Neural crest cell (in vitro differentiated cells): ENCODE results near the gene CNTN5. TPM values are rescaled to one million over a fixed set of nuclear protein-coding genes. Genes with fewer than 3 reads are reported as not detected.

Experiments
- DNase-seq: peaks from one replicate; pipeline ENCODE4 v3.0.0; 2021; ENCODE audit warnings: low read depth, mixed read lengths, low spot score
- H3K27ac Mint-ChIP-seq: one replicate; pipeline ENCODE4 v1.8.0; 2021; ENCODE audit warnings: mild to moderate bottlenecking, mixed read lengths; ENCODE audit not compliant: unreplicated experiment
- H3K27me3 Mint-ChIP-seq: 2 replicates; pipeline ENCODE4 v1.8.0; 2021; ENCODE audit warnings: low read depth, mild to moderate bottlenecking, mixed read lengths
- H3K36me3 Mint-ChIP-seq: 2 replicates; pipeline ENCODE4 v1.8.0; 2021; ENCODE audit warnings: low read depth, mild to moderate bottlenecking, mixed read lengths
- H3K4me1 Mint-ChIP-seq: 2 replicates; pipeline ENCODE4 v1.8.0; 2021; ENCODE audit warnings: mixed read lengths
- H3K4me3 Mint-ChIP-seq: one replicate; pipeline ENCODE4 v1.8.0; 2021; ENCODE audit warnings: mild to moderate bottlenecking, mixed read lengths
- H3K9me3 Mint-ChIP-seq: 2 replicates; pipeline ENCODE4 v1.8.0; 2021; ENCODE audit warnings: mixed read lengths
- total RNA-seq: library from RNA; stranded (reverse); gene quantifications from 2 replicates; pipeline ENCODE4 v1.2.1, GENCODE V29; 2021
- TF ChIP-seq, protein P1 (sequence below): fragments of 200-600 bp; sonication (generic); conservative IDR thresholded peaks from 2 replicates; pipeline ENCODE4 v1.5.0; 2021; ENCODE audit warnings: antibody characterized with exemption, mild to moderate bottlenecking

Gene CNTN5
- total RNA-seq, 1 donor from 2014 or later, result not detected

DNA sequence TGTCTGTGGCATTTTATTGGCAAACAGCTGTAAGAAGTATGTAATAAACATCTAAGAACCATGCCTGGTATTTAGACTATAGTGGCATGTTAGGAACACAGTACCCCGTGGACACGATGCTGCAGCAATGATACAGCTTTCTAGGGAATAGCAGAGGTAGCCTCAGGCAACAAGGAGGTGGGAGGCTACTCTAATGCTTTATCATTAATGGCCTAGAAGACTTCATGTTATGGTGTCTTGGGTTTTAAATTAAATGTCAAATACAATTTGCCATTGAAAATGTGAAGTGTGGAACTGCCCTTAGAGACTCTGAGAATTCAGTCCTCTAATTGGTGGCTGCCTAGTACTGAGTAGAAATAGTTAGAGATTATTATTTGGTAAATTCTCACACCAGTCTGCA is 516.9 kb downstream of the CNTN5 start:
- Mint-ChIP-seq H3K4me1 (no peaks in the 10 kb centered on the region), H3K9me3 (peaks cover 3% of the 10 kb centered on the region), H3K36me3 (no peaks in the 10 kb centered on the region), H3K27me3 (no peaks in the 10 kb centered on the region), H3K4me3 (no peak overlapping the region), H3K27ac (no peak overlapping the region)
- DNase-seq, result no peak
- TF ChIP-seq, protein P1, sequence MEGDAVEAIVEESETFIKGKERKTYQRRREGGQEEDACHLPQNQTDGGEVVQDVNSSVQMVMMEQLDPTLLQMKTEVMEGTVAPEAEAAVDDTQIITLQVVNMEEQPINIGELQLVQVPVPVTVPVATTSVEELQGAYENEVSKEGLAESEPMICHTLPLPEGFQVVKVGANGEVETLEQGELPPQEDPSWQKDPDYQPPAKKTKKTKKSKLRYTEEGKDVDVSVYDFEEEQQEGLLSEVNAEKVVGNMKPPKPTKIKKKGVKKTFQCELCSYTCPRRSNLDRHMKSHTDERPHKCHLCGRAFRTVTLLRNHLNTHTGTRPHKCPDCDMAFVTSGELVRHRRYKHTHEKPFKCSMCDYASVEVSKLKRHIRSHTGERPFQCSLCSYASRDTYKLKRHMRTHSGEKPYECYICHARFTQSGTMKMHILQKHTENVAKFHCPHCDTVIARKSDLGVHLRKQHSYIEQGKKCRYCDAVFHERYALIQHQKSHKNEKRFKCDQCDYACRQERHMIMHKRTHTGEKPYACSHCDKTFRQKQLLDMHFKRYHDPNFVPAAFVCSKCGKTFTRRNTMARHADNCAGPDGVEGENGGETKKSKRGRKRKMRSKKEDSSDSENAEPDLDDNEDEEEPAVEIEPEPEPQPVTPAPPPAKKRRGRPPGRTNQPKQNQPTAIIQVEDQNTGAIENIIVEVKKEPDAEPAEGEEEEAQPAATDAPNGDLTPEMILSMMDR, result no peak

DNA sequence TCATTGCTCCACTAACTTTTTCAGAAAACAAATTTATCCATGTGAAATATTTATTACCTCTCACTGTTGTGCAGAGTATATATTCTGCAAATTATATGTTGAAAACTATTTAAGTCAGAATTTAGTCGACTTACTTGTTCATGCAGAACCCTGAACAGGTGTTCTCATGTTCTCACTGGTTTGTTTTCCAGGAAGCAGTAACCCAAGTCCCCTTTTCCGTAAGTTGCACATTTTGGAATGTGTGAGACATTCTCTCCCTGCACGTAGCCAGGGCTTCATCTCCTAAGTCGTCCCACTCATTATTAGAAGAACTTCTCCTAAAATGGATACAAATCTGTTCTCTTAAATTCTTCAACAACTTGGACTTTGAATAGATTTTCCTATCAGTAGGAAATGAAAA is 524.9 kb downstream of the CNTN5 start:
- H3K27me3 Mint-ChIP-seq, result no peaks in the 10 kb centered on the region
- no peaks in the 10 kb centered on the region for H3K36me3 Mint-ChIP-seq

DNA sequence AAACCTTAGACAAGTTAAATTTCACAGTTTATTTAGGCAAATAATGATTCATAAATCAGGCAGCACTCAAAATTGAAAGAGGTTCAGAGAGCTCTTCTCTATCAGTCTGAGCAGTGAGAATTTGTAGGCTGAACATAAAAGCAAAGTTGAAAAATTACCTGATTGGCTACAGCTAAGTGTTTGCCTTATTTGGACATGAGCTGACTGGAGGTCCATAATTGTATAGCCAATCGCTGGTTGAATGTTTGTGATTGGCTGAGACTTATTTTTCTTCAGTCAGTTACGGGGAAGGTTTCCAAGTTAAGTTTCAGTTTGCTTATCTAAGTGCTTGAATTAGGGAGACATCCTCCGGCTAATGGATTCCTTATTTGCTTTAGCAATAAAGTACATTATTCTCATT is 527.5 kb downstream of the CNTN5 start:
- no peak for DNase-seq
- H3K36me3 Mint-ChIP-seq, result no peaks in the 10 kb centered on the region
- H3K9me3 Mint-ChIP-seq, result no peaks in the 10 kb centered on the region
- TF ChIP-seq, protein P1, result no peak
- no peaks in the 10 kb centered on the region for H3K4me1 Mint-ChIP-seq
- no peak overlapping the region for H3K4me3 Mint-ChIP-seq
- H3K27ac Mint-ChIP-seq, result no peak overlapping the region
- no peaks in the 10 kb centered on the region for H3K27me3 Mint-ChIP-seq

More for the DNA sequence above, 524.9 kb downstream of the CNTN5 start:
- TF ChIP-seq, protein P1, result no peak
- no peak for DNase-seq
- peaks cover 3% of the 10 kb centered on the region for H3K9me3 Mint-ChIP-seq
- H3K4me3 Mint-ChIP-seq, result no peak overlapping the region
- no peak overlapping the region for H3K27ac Mint-ChIP-seq
- no peaks in the 10 kb centered on the region for H3K4me1 Mint-ChIP-seq

DNA sequence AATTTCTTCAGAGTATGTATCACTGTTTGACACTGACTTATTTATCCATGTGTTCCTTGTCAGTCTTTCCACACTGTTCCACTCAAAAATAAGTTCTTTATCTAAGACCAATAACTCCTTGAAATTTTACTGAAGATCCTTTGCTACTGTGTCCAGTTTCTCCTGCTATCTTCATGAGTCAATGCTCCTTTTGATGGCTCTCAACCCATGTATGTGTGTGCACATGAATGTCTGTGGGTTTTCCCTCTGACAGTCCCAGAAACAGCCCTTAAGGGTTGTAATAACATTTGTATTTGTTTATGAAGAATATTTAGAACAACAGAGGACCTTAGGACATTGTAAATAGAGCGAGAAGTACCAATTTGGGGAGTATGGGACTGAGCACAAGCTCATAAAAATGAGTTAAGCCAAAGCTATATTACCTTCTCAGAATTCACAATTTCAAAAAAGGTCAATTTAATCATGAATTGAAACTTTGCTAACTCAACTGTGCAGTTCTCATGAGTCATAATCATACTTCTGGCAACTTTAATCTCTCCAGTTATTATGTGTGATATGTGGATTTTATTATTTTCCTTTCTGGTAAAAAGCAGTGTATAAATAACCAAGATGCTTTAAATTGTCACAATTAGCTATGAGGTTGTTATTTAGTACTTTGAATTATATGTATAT is 533.6 kb downstream of the CNTN5 start:
- TF ChIP-seq, protein P1, result no peak
- Mint-ChIP-seq H3K4me3 (no peak overlapping the region), H3K27ac (no peak overlapping the region), H3K4me1 (no peaks in the 10 kb centered on the region), H3K27me3 (no peaks in the 10 kb centered on the region), H3K9me3 (no peaks in the 10 kb centered on the region), H3K36me3 (no peaks in the 10 kb centered on the region)
- no peak for DNase-seq

DNA sequence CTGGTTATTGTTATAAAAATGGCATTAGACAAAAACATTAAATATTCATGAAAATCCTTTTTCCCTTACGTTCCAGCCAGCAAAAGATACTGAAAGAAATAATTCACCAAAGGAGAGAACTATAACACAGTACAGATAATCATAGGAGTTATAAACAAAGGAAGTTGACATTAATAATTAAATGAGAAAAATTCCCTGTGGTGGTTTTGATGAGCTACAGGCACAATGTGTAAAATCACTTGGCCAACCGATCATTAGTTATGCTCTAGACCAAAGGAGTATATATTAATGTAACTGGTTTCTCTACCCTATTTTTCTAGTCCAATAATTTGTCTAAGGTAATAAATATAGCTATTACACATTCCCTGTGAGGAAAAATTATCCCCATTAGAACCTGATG is 534.7 kb downstream of the CNTN5 start:
- DNase-seq, result no peak
- Mint-ChIP-seq H3K27me3 (no peaks in the 10 kb centered on the region), H3K9me3 (no peaks in the 10 kb centered on the region), H3K36me3 (no peaks in the 10 kb centered on the region), H3K27ac (no peak overlapping the region), H3K4me3 (no peak overlapping the region), H3K4me1 (no peaks in the 10 kb centered on the region)
- TF ChIP-seq, protein P1, result no peak
